DMS 273 treated with DMSO at 0.1 percent for 48 hours (cell line): ENCODE data around the gene WFDC10A.
"Not testable (repeated sequence)": the region's sequence is repeated elsewhere in the genome, so short reads cannot be mapped to it uniquely, and the experiment has no call there.

Source experiments
- DNase-seq: peaks from one replicate; lab custom pipeline; 2025; lab: John Stamatoyannopoulos, UW

WFDC10A gene

DNA sequence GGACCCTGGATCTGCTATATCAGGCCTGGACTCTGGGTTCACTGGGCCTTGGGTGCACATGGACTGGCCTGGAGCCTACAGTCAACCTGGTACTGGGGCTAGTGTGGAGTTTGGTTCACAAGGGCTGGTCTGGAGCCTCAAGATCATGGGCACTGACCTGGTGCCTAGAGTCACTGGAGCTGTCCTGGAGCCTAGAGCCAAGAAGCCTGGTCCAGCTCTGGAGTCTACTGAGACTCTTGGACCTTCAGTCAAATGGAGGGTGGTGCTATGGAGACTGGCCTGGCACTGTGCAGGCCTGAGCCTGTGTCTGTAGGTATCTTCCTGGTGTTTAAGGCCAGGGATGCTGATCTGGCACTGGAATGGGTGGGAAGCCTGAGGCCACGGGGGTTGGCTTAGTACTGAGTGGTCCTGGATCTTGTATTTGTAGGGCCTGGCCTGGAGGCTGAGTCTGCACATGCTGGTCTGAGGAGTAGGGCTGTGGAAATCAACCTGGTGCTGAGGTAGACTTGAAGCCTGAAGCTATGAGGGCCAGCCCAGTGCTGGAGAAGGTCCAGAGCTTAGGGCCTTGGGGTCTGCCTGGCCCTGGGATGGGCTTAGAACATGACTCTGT, 18.0 kb downstream of the WFDC10A start:
- DNase-seq, result no peak

DNA sequence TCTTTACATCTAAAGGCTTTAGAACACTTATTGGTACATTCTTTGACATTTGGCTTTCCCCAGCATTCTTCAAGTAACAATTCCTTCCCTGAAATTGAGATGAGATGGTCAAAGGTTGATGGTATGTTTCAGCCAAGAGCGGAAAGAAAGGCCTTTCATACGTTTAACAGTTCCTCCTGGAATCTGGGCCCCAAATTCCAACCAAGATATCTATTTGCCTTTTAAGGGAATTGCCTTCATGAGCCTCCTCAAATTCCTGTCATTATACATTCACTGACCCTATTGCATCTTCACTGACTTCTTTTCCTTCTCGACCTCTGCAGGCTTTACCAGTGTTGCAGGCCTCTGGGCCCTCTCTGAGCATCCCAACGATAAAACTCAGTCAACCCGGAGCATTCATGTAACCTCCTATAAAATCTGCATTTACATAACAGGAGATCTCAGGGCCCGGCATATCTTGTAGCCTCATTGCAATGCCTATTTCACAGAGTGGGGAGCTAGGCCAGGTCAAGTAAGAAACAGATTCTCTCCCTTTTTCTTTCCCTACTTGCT, 19.8 kb downstream of the WFDC10A start:
- no peak for DNase-seq

GRCh38 chr20:45651726-45652125, 22.2 kb downstream of the WFDC10A start:
- DNase-seq, result not testable (repeated sequence)

GRCh38 chr20:45657038-45657437, 27.5 kb downstream of the WFDC10A start:
- not testable (repeated sequence) for DNase-seq

GRCh38 chr20:45670139-45670538, 40.6 kb downstream of the WFDC10A start, which contains the start of gene WFDC11:
TSS of gene WFDC11 (minus strand) at chr20:45670239. CDS start at chr20:45650600, 19,639 bp downstream.
- no peak for DNase-seq

DNA sequence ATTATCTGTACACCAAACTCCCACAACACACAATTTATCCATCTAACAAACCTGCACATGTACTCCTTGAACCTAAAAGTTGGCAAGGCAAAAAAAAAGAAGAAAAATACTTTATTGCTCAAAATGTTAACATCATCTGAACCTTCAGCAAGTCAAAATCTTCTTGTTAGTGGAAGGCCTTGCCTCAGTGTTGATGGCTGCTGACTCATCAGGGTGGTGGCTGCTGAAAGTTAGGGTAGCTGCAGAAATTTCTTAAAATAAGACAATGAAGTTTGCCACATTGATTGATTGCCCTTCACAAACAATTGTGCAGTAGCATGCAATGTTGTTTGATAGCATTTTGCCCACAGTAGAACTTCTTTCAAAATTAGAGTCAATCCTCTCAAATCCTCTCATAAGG, 43.2 kb downstream of the WFDC10A start:
- DNase-seq, result no peak

DNA sequence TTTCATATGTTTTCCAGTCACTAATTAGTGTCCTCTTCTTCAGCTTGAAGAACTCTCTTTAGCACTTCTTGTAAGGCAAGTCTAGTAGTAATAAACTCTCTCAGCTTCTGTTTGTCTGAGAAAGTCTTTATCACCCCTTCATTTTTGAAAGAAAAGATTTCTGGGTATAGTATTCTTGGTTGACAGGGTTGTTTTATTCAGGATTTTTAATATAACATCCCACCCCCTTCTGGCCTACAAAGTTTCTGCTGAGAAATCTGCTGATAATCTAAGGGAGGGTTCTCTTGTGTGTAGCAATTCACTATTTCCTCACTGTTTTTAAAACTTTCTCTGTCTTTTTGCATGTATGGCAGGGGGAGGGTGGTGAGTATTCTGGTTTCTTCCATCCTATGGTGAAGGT, 50.1 kb downstream of the WFDC10A start:
- DNase-seq, result no peak
